ENCODE results near the gene AP1S1.

Gene AP1S1

DNA sequence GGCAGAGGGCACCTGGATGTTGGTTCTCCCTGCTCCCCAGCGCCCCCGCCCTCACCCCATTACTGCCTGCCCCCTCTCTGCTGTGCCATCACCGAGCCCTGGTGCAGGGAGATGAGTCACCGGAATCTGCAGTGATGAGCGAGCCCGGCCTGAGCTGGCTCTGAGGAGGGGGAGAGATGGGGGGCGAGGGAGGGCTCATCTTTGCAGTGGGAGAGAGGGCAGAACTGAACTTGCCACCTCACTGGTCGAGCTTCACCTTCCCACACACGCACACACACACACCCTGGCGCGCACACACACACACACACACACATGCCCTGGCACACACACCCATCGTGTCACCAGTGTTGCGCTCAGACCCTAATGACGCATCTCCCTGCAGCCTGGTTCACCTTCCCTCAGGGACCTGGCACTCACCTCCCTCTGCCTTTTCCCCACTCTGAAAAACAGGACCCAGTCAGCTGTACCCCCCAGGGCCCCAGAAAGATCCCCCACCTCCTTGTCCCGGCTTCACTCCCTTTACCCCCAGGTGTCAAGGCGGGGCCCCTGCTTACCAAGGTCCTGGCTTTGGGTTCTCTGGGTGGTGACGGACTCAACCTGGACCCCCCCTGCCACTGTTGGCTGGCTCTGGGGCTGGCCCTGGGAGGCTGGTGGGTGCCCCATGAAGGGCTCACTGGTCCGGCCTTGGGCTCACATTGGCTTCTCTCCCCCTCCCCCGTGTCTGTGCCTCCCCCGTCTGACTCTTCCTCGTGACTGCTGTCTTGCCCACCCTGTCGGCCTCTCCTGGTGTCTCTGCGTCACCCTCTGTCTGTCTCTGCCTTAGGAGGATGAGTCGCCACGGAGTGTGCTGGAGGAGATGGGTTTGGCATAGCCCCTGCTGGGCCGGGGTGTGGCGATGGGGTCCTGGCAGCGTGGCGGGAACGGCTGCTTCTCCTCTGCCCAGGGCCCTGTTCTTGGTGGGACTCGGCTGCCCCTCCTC lies 5.7 kb downstream of the AP1S1 start:
- DNase-seq, result peak; percentile 56

DNA sequence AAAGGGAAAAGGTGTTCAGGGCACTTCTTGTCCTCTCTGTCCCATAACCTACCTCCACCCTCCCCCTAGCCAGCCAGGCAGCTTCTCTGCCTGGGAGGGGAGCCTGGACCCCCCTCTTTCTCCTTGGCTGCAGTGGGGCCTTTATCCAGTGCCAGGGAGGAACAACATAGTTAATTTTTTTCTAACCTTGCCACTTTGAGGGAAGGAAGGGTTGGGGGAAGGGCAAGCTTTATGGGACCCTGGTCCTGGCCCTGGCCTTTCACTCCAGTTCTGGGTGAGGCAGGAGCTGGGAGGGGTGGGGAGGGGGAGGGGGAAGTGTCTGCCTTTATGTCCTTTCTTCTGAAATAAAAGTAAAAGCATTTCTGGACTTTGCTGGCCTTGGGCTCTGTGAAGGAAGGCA lies 6.6 kb downstream of the AP1S1 start:
- DNase-seq, result no peak

DNA sequence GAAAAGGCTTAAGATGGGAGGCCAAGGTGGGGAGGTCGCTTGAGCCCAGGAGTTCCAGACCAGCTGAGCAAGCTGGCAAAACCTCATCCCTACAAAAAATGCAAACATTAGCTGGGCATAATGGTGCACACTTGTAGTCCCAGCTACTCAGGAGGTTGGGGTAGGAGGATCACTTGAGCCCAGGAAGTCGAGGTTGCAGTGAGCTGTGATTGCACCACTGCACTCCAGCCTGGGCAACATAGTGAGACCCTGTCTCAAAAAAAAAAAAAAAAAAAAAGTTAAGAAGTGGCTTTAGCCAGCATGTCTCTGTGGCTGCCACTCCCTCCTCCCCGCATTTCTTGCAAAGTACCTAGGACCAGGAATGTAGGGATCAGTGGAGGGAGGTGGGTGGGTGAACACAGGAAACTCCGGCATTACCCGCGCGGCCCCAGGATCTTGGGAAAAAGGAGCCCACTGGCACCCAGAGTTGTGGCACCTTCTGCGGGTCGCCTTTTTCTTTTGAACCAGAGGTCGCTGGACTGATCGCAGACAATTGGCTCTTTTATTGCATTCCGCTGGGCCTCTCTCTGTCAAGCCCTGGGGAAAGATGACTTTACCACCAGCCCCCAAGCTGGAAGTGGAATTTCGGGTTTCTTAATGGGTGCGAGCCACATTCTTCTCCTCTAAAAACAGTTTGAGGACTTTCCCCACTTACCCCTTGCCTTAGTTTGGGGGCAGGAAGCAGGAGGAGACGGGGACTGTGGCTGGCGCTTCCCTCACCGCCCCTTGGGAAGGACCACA lies 7.6 kb downstream of the AP1S1 start:
- no peak for DNase-seq

DNA sequence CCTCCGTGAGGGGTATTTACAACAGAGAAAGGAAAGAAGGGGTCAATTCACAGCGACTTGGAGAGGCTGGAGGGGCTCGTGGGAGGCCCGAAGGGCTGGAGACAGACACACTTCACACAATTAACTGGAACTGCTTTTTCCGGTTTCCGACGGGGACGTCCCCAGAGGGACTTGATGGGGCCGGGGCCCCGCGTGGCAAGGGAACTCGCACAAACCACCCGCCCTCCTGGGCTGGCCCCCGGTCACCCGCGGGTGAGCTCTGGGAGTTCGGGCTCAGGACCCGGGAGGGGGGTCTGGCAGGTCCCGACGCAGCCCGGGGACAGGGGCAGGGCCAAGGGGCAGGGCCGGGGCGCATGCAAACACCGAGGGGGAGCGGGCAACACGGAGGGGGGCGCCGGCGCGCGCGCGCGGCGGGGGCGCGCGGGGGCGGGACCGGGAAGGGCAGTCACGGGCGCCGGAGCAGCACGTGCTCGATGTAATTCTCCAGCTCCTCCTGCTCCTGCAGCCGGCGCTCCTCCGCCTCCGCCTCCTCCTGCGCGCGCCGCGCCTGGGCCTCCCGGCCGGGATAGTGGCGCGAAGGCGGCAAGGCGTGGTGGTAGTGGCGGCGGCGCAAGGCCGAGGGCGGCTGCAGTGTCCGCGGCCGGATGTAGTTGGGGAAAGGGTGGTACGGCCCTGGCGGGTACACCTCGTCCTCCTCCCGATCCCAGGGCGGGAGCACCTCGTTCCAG lies 8.4 kb downstream of the AP1S1 start:
- peak; percentile 56 for DNase-seq

DNA sequence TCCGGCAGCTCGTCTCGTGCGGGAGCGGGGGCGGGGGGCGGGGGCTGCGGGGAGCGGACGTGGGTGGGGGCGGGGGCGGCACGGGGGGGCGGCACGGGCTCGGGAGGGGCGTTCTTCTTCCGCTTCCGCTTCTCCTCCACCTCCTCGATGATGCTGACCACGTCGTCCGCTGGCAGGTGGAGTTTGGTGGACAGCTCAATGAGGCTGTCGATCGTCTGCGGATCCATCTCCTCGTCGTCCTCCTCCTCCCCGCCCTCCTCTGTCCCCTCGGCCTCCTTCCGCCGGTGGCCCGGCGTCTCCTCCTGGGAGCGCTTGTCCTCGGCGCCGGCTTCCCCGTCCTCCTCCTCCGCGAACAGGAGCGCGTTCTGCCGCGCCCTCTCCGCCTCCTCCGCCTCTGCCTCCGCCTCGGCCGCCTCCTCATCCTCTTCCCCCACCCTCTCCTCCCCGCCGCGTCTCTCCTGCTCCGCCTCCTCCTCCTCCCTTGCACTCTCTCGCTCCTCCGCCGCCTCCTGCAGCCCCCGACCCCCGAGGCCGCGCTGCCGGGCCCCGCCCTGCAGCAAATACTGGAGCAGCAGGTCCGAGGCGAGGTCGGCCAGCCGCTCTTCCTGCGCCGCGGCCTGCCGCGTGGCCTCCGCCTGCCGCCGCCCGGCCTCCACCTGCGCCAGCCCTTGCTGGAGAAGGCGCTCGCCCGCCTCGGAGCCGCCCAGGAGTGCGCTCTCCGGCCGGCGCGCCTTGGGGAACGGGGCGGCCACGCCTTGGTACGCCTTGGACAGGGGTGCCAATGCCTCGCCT lies 9.2 kb downstream of the AP1S1 start:
- DNase-seq, result no peak

GRCh38 chr7:101164071-101164840 lies 10.0 kb downstream of the AP1S1 start:
- peak; percentile 60 for DNase-seq

DNA sequence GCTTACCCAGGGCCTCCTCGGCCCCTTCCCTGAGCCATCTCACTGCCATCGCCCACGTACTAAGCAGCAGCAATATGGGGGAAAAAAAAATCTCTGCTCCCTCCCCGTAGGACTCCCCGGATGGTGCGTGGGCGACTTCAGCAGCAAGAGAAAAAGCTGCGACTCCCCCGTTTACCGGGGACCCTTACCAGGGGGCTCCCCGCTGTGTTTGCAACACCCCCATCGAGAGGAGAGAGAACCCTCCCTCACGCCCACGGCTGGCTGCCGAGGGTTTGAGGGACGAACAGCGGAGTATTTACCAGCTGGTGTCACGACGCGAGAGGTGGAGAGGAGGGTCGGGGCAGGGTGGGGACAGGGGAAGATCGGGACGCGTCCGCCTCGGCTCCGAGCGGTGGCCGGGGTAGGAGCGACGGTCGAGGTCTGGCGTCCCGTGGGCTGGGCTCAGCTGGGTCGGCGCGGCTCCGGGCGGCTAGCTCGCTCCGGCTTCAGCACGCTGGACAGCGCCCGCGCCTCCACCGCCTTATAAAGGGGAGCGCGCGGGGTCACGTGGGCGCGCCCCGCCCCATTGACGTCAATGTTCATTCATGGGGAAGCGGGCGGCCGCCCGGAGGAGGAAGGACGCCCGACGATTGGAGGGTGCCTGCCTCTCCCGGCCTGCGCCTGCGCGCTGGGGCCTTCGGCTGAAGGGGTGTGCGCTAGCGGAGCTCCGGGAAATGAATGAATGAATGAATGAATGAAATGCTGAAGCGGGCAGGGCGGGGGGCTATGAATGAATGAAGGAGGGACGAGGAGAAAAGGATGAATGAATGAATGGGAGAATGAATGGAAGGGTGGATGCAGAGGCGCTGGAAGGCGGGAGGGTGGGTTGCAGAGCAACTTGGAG lies 11.0 kb downstream of the AP1S1 start, which contains the start of gene VGF:
TSS of gene VGF (minus strand) at position 495 of the 883 bp plus-strand sequence. CDS start 726 bp downstream, outside the sequence.
- DNase-seq, result peak; percentile 92

GRCh38 chr7:101165958-101166647 lies 11.8 kb downstream of the AP1S1 start:
- DNase-seq, result no peak

GRCh38 chr7:101166648-101166908 lies 12.3 kb downstream of the AP1S1 start:
- no peak for DNase-seq

- no peak for DNase-seq
Observed at GRCh38 chr7:101166909-101167644, 12.8 kb downstream of the AP1S1 start.

DNA sequence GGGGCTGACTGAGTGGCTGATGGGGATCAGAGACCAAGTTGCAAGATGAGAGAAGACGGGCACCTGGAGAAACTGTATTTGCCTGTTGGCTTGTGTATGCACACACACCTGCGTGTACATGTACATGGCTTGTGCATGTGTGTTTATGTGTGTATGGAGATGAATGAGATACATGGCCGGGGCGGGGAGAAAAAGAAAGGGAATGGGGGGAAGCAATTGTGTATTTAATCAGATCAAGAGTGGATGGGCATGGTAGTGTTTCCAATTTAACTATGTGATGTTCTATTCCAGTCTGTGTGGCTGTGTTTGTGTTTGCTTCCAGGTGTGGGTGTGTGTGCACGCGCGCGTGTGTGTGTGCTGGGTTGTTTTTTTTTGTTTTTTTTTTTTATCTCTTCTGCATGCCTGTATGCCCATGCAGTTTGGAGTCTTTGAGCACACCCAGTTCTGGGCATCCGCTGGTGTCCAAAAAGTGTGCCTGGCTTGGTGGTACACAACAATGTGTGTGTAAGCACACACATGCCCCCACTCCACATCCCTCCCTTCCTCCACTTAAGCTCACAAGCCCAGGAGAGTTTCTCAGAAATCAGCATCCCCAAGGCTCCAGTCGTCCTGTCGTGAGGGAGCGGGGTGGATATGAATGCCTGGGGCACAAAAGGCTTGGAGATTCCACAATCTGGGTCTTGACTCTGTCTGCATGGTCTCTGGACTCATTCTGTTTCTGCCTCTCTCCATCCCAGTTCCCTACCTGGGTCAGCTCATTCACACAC lies 13.6 kb downstream of the AP1S1 start:
- DNase-seq, result no peak

DNA sequence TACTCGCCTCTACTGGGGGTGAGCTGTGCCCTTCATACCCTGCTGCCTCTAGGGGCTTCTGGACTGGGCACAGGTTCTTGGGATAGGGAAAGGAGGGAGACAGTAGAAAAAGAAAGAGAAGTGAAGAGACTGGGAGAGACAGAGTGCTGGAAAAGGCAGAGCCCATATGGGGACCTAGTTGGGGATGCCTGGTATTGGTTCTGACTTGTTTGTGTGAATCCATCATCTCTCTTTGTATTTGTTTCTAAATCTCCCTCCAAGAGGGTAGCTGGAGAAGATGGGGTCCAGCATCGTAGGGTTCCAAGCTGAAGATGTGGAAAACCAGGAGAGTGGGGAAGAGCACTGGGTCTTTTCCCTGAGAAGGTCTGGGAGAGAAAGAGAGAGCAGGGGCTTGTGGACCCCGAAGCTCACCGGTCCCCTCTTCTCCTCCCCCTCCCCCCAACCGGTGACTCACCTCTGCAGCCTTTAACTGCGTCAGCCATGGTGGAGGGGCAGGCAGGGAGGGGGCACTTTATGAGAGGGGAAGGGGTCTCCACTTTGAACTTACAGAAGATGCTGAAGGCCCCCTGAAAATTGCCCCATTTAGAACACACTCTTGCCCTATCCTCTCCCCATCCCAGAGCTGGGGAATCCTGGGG lies 14.3 kb downstream of the AP1S1 start:
- no peak for DNase-seq

DNA sequence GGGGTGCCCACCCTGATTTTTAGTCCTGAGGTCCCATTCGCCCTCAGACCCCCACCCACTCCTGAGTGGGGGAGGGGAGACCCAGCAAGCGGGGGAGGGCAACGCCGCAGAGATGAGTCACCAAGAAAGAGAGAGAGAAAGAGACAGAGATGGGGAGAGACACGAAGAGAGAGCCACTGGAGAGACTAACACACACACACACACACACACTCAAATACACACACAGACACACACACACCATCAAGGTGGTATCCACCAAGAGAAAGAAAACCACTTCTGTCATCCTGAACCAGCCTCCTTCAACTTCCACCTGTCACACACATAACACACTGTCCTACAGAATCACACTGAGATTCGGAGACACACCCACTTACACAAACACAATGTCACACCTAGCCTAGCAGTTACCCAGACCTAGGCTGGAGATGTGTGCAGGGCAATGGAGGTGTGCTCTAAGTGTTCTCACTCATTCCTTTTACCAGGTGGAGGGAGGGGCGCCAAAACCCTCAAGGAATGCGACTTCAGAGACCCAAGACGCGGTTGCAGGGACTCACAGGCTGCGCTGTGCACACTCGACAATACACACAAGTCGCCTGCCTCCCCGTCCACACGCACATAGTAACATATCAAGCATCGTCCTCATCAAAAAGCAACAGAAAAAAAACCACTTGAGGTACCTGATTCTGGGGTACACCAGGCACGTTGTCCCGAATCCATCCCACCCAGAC lies 15.0 kb downstream of the AP1S1 start:
- no peak for DNase-seq

GRCh38 chr7:101169838-101170551 lies 15.7 kb downstream of the AP1S1 start:
- DNase-seq, result peak; percentile 51

- DNase-seq, result no peak
Observed at GRCh38 chr7:101170617-101171441, 16.6 kb downstream of the AP1S1 start.

Measured in fibroblast of skin of back (primary cell).